Neutrophil (primary cell): Measurements from ENCODE around the gene ZIM2.

Experiments
- H3K27ac ChIP-seq: fragments of 200-600 bp; sonication (generic); 2 replicates; pipeline ENCODE4 v1.5.1; 2016; ENCODE audit warnings: mild to moderate bottlenecking, moderate library complexity
- H3K27me3 ChIP-seq: fragments of 200-600 bp; sonication (generic); 2 replicates; pipeline ENCODE4 v1.6.0; 2016; ENCODE audit warnings: mild to moderate bottlenecking
- H3K36me3 ChIP-seq: fragments of 200-600 bp; sonication (generic); 2 replicates; pipeline ENCODE4 v1.5.1; 2017
- H3K4me1 ChIP-seq, 2 experiments: fragments of 200-600 bp in 1 of 2; sonication (generic) in 1 of 2; 1 replicate in 1 of 2; 2 replicates in 1 of 2; pipeline versions ENCODE4 v1.5.1 to v1.6.1; 2013 to 2016; ENCODE audit warnings: low read depth in 1 of 2, low read length in 1 of 2, mild to moderate bottlenecking in 1 of 2, moderate library complexity in 1 of 2; ENCODE audit not compliant: control insufficient read depth in 1 of 2, insufficient read depth in 1 of 2
- H3K4me3 ChIP-seq, 2 experiments: fragments of 200-600 bp in 1 of 2; sonication (generic) in 1 of 2; 1 replicate in 1 of 2; 2 replicates in 1 of 2; pipeline ENCODE4 v1.5.1; 2013 to 2016; ENCODE audit warnings: low read depth in 1 of 2, low read length in 1 of 2, mild to moderate bottlenecking in 1 of 2, moderate library complexity in 1 of 2
- H3K9me3 ChIP-seq: fragments of 200-600 bp; sonication (generic); 2 replicates; pipeline ENCODE4 v1.5.1; 2016
- CTCF ChIP-seq: fragments of 200-600 bp; sonication (generic); IDR thresholded peaks from 2 replicates; pipeline ENCODE4 v1.5.1; 2016; ENCODE audit warnings: antibody characterized with exemption

The ZIM2 gene

DNA sequence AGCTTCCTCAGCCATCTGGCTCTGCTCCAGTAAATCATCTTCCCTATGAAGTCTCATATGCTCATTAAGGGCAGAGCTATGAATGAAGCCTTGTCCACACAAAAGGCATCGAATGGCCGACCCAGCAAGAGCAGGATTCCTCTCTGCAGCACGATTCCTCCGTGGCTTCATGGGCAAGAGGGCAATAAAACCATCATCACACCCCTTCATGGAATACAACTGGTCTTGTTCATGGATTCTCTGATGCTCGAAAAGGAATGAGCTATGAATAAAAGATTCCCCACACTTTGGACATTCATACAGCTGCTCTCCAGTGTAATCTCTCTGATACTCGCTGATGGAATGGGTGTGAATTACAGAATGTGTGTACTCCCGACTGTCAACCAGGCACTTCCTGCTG lies 25.9 kb downstream of the ZIM2 start:
- H3K9me3 ChIP-seq = peaks cover 7% of the 10 kb centered on the region
- no peaks in the 10 kb centered on the region for H3K36me3 ChIP-seq
- no peak overlapping the region for H3K4me3 ChIP-seq
- no peak for TF ChIP-seq CTCF
- H3K4me1 ChIP-seq = no peaks in the 10 kb centered on the region
- no peaks in the 10 kb centered on the region for H3K27me3 ChIP-seq
- H3K27ac ChIP-seq = no peak overlapping the region

DNA sequence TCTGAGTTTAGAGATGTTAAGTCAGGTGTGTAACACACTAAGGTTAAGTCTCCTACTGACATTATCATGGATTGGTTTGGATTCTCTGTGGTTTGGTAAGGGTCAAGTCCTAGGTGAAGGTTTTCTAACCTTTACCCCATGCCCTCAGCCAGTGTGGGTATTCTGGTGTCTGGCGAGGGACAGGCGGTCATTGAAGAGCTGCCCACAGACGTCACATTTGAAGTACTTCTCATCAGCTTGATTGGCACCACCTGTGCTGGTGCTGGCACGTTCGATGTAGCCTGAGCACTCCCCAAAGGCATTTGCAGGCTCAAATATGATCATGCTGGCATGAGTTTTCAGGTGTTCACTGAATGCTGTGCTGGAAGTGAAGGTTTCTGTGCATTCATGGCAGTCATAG lies 27.0 kb downstream of the ZIM2 start:
- no peak for TF ChIP-seq CTCF
- Histone ChIP-seq H3K27ac (no peak overlapping the region), H3K9me3 (peaks cover 7% of the 10 kb centered on the region), H3K4me1 (no peaks in the 10 kb centered on the region), H3K4me3 (no peak overlapping the region), H3K36me3 (no peaks in the 10 kb centered on the region), H3K27me3 (no peaks in the 10 kb centered on the region)

DNA sequence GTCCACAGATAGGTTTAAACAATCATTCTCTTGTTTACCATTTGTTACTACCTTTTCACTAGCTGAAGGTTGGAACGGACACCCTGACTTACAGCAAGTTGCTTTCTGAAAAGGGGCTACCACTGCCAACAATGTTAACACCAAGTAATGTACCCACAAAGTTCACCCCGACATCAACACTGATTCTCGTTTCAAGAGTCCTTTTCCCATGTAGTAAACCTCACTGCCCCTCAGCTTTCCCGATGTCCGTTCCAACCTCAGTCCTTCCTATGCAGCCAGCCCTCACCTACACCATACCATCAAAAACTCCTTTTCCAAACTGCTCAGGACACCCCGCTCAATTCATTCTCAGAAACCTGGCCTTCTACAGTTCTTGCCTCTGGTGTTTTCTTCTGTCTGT lies 29.0 kb downstream of the ZIM2 start:
- no peak overlapping the region for H3K27ac ChIP-seq
- no peak overlapping the region for H3K4me3 ChIP-seq
- H3K4me1 ChIP-seq = no peaks in the 10 kb centered on the region
- no peaks in the 10 kb centered on the region for H3K27me3 ChIP-seq
- no peaks in the 10 kb centered on the region for H3K36me3 ChIP-seq
- TF ChIP-seq CTCF = no peak
- peaks cover 4% of the 10 kb centered on the region for H3K9me3 ChIP-seq

DNA sequence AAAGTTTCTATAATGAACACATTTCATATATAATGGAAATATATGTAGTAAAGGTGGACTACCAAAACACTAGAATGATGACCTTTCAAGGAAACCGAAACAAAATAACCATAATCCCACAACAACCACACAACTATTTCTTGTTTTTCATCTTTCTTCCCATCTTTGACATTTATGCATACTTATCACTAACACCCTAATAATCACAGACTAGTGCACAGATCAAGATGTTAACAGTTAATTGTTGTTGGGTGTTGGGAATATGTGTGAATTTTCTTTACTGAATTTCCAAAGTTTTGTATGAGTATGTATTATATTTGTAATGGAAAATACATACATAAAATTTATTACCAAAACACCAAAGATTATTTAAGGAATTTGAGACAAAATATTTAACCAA lies 30.3 kb downstream of the ZIM2 start:
- H3K4me3 ChIP-seq = no peak overlapping the region
- no peak overlapping the region for H3K27ac ChIP-seq
- peaks cover 11% of the 10 kb centered on the region for H3K9me3 ChIP-seq
- H3K4me1 ChIP-seq = no peaks in the 10 kb centered on the region
- TF ChIP-seq CTCF = no peak
- no peaks in the 10 kb centered on the region for H3K27me3 ChIP-seq
- no peaks in the 10 kb centered on the region for H3K36me3 ChIP-seq

DNA sequence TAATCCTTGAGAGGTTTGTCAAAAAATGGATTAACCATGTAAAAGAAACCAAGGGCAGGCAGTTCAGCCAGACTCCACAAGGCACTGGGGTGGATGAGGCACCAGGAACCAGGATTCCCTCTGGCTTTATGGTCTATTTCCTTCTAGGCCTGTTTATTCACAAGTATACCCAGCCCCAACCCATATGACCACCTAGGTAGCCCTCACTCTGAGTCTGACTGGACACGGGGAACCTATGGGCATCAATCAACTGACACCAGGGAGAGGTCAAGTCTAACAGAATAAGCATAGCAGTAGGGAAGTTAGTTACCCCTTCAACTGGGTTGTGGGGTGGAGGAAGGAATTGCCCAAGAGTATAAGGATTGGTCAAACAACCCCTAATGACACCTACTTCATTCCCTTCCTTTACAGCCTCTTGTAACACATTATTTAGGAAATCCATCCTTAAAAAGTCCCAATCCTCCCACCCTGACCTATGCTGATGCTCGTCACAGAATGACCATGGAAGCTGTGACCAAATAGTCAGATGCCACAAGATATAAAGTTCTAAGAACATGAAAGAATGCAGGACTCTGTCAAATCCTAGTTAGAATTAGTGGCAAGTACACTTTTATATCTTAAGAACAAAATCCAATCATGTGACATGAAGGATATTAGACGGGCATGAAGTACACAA lies 31.7 kb downstream of the ZIM2 start:
- peaks cover 12% of the 10 kb centered on the region for H3K9me3 ChIP-seq
- H3K4me3 ChIP-seq = no peak overlapping the region
- no peaks in the 10 kb centered on the region for H3K36me3 ChIP-seq
- no peaks in the 10 kb centered on the region for H3K4me1 ChIP-seq
- no peaks in the 10 kb centered on the region for H3K27me3 ChIP-seq
- H3K27ac ChIP-seq = no peak overlapping the region
- no peak for TF ChIP-seq CTCF
